IMR-90 (cell line): ENCODE measurements around the gene GTF2I. TPM values are rescaled to one million over a fixed set of nuclear protein-coding genes. Genes with fewer than 3 reads are reported as not detected.
A peak's percentile ranks its signal among the peaks of the same experiment; 100 is the strongest.

Experiments used
- ATAC-seq: fragments of 200-7000 bp; cut with Tn5 transposase; 2 replicates; pipeline ENCODE4 v1.9.1; 2020; ENCODE audit warnings: low read depth, mild to moderate bottlenecking, moderate library complexity
- BruUV-seq: library from RNA; stranded (reverse); fragments of 400-500 nt; replicated peaks from 2 replicates; lab custom pipeline; 2021; lab: Mats Ljungman, UMichigan
- CTCF ChIA-PET: fragments of 300-600 bp; formaldehyde crosslinking; extraction: SDS; loops from one replicate; lab custom pipeline; 2021; ENCODE audit warnings: antibody characterized with exemption; lab: Yijun Ruan, JAX
- POLR2A ChIA-PET: fragments of 300-600 bp; sonication (Branson Sonifier 250); formaldehyde crosslinking; loops from one replicate; lab custom pipeline; 2022; ENCODE audit warnings: antibody characterized with exemption; ENCODE audit not compliant: unreplicated experiment; lab: Charles Lee
- DNase-seq: peaks from one replicate; pipeline ENCODE4 v3.0.0; 2013
- H2AFZ ChIP-seq: replicated peaks from 2 replicates; pipeline ENCODE3; 2013; ENCODE audit warnings: low read length, mild to moderate bottlenecking; ENCODE audit not compliant: poor library complexity
- H2AK5ac ChIP-seq: 2 replicates; pipeline ENCODE4 v1.6.1; 2013; ENCODE audit warnings: low read depth, low read length, inconsistent platforms
- H2AK9ac ChIP-seq: replicated peaks from 2 replicates; pipeline ENCODE3; 2013; ENCODE audit warnings: mild to moderate bottlenecking, low read depth, low read length, moderate library complexity; ENCODE audit not compliant: poor library complexity
- H2BK120ac ChIP-seq: 2 replicates; pipeline ENCODE4 v1.6.1; 2013; ENCODE audit warnings: low read depth, low read length, inconsistent platforms
- H2BK15ac ChIP-seq: 3 replicates; pipeline ENCODE4 v1.6.1; 2013; ENCODE audit warnings: low read depth, low read length, inconsistent platforms
- H2BK20ac ChIP-seq: 2 replicates; pipeline ENCODE4 v1.6.1; 2013; ENCODE audit warnings: low read depth, mild to moderate bottlenecking, inconsistent platforms, low read length, moderate library complexity
- H2BK5ac ChIP-seq: 2 replicates; pipeline ENCODE4 v1.6.1; 2013; ENCODE audit warnings: mild to moderate bottlenecking, low read depth, low read length, inconsistent platforms; ENCODE audit not compliant: poor library complexity, severe bottlenecking
- H3K14ac ChIP-seq: replicated peaks from 2 replicates; pipeline ENCODE4 v1.6.1; 2013; ENCODE audit warnings: low read depth, low read length, inconsistent platforms
- H3K18ac ChIP-seq: 2 replicates; pipeline ENCODE4 v1.6.1; 2013; ENCODE audit warnings: low read depth, low read length, control low read depth
- H3K23ac ChIP-seq: 2 replicates; pipeline ENCODE4 v1.6.1; 2013; ENCODE audit warnings: low read depth, low read length, inconsistent platforms
- H3K27ac ChIP-seq: 2 replicates; pipeline ENCODE4 v1.5.1; 2013; ENCODE audit warnings: mild to moderate bottlenecking, control low read depth, low read length; ENCODE audit not compliant: insufficient read depth
- H3K27me3 ChIP-seq: 2 replicates; pipeline ENCODE4 v1.6.1; 2013; ENCODE audit warnings: low read length; ENCODE audit not compliant: control insufficient read depth, insufficient read depth
- H3K36me3 ChIP-seq: 2 replicates; pipeline ENCODE4 v1.6.1; 2013; ENCODE audit warnings: low read length, mixed read lengths; ENCODE audit not compliant: control insufficient read depth, insufficient read depth
- H3K4ac ChIP-seq: 2 replicates; pipeline ENCODE4 v1.6.1; 2013; ENCODE audit warnings: low read depth, low read length, inconsistent platforms
- H3K4me1 ChIP-seq: 2 replicates; pipeline ENCODE4 v1.6.1; 2013; ENCODE audit warnings: low read length, mixed read lengths; ENCODE audit not compliant: control insufficient read depth, insufficient read depth
- H3K4me2 ChIP-seq: 2 replicates; pipeline ENCODE4 v1.6.1; 2013; ENCODE audit warnings: low read depth, mild to moderate bottlenecking, control low read depth, low read length, moderate library complexity
- H3K4me3 ChIP-seq: 2 replicates; pipeline ENCODE4 v1.5.1; 2013; ENCODE audit warnings: low read depth, mild to moderate bottlenecking, control low read depth, low read length, moderate library complexity; ENCODE audit not compliant: insufficient read depth
- H3K56ac ChIP-seq: 2 replicates; pipeline ENCODE4 v1.6.1; 2013; ENCODE audit warnings: low read length, inconsistent platforms; ENCODE audit not compliant: insufficient read depth; ENCODE audit errors: extremely low read depth
- H3K79me1 ChIP-seq, 2 experiments: 2 replicates each; pipeline ENCODE4 v1.6.1; 2013; ENCODE audit warnings: low read length in 2 of 2, inconsistent platforms in 1 of 2, low read depth in 1 of 2
- H3K9ac ChIP-seq: 2 replicates; pipeline ENCODE4 v1.6.1; 2013; ENCODE audit warnings: low read depth, low read length, control low read depth
- H3K9me1 ChIP-seq: 2 replicates; pipeline ENCODE4 v1.6.1; 2013; ENCODE audit warnings: low read length, inconsistent platforms; ENCODE audit not compliant: insufficient read depth
- H3K9me3 ChIP-seq: 2 replicates; pipeline ENCODE4 v1.6.1; 2013; ENCODE audit warnings: low read length; ENCODE audit not compliant: control insufficient read depth, insufficient read depth
- H4K20me1 ChIP-seq: 2 replicates; pipeline ENCODE4 v1.6.1; 2013; ENCODE audit warnings: low read length, inconsistent platforms; ENCODE audit not compliant: insufficient read depth
- H4K5ac ChIP-seq: 2 replicates; pipeline ENCODE4 v1.6.1; 2013; ENCODE audit warnings: mild to moderate bottlenecking, low read depth, low read length, control low read depth
- H4K8ac ChIP-seq, 2 experiments: 2 replicates each; pipeline ENCODE4 v1.6.1; 2013; ENCODE audit warnings: low read depth in 2 of 2, low read length in 2 of 2, control low read depth in 1 of 2, inconsistent platforms in 1 of 2
- H4K91ac ChIP-seq: 2 replicates; pipeline ENCODE4 v1.6.1; 2013; ENCODE audit warnings: low read depth, low read length, inconsistent platforms; ENCODE audit not compliant: insufficient read depth
- BHLHE40 ChIP-seq: fragments of 150-350 bp; IDR thresholded peaks from 2 replicates; pipeline ENCODE4 v1.6.1; 2016; ENCODE audit warnings: mild to moderate bottlenecking, low read depth, low read length
- CEBPB ChIP-seq: IDR thresholded peaks from 2 replicates; pipeline ENCODE4 v1.6.1; 2012; ENCODE audit warnings: low read depth, low read length, improper control_type of control experiment
- CHD1 ChIP-seq: IDR thresholded peaks from 2 replicates; pipeline ENCODE4 v1.6.1; 2012; ENCODE audit warnings: low read depth, low read length, improper control_type of control experiment
- FOS ChIP-seq: fragments of 150-350 bp; IDR thresholded peaks from 2 replicates; pipeline ENCODE4 v1.6.1; 2016; ENCODE audit warnings: low read depth, low read length
- MAFK ChIP-seq: IDR thresholded peaks from 2 replicates; pipeline ENCODE4 v1.6.1; 2012; ENCODE audit warnings: low read depth, low read length, improper control_type of control experiment
- MAZ ChIP-seq: IDR thresholded peaks from 2 replicates; pipeline ENCODE4 v1.6.1; 2012; ENCODE audit warnings: low read depth, mild to moderate bottlenecking, low read length, improper control_type of control experiment, moderate library complexity, borderline replicate concordance
- MXI1 ChIP-seq: IDR thresholded peaks from 2 replicates; pipeline ENCODE4 v1.6.1; 2012; ENCODE audit warnings: low read depth, mild to moderate bottlenecking, low read length, moderate library complexity, borderline replicate concordance
- NFE2L2 ChIP-seq: fragments of 150-350 bp; IDR thresholded peaks from 2 replicates; pipeline ENCODE4 v1.6.1; 2016; ENCODE audit warnings: low read depth, mild to moderate bottlenecking, low read length
- POLR2A ChIP-seq: IDR thresholded peaks from 2 replicates; pipeline ENCODE4 v1.6.1; 2012; ENCODE audit warnings: mild to moderate bottlenecking, low read depth, low read length
- RAD21 ChIP-seq: IDR thresholded peaks from 2 replicates; pipeline ENCODE4 v1.6.1; 2012; ENCODE audit warnings: low read length, improper control_type of control experiment
- RCOR1 ChIP-seq: IDR thresholded peaks from 2 replicates; pipeline ENCODE4 v1.6.1; 2012; ENCODE audit warnings: mild to moderate bottlenecking, low read length, improper control_type of control experiment; ENCODE audit not compliant: insufficient replicate concordance
- RFX5 ChIP-seq: IDR thresholded peaks from 2 replicates; pipeline ENCODE4 v1.8.0; 2012; ENCODE audit warnings: low read depth, mild to moderate bottlenecking, low read length, moderate library complexity
- SMC3 ChIP-seq: fragments of 150-350 bp; IDR thresholded peaks from 2 replicates; pipeline ENCODE4 v1.6.1; 2016; ENCODE audit warnings: low read depth, mild to moderate bottlenecking, antibody characterized with exemption, low read length, moderate library complexity
- WGBS, 2 experiments: methylation state at CpG; one replicate each; pipeline versions ENCODE4 v1.1.5 to v1.1.7; 2013; ENCODE audit warnings: missing lambda C conversion rate in 2 of 2; ENCODE audit not compliant: insufficient read length in 1 of 2; ENCODE audit errors: extremely low coverage in 2 of 2; 5-methylcytosine and 5-hydroxymethylcytosine counted together
- dilution Hi-C: fragments of 300-500 bp; cut with HindIII; formaldehyde crosslinking; loops from one replicate; pipeline ENCODE4 v1.14.3; 2018; ENCODE audit warnings: low sequenced_read_pairs; ENCODE audit not compliant: unreplicated experiment
- in situ Hi-C: fragments of 300-500 bp; cut with MboI; formaldehyde crosslinking; loops from 3 replicates; pipeline ENCODE4 v1.14.3; 2019; ENCODE audit warnings: low sequenced_read_pairs, inconsistent platforms, mixed read lengths
- intact Hi-C: fragments of 100-400 bp; cut with micrococcal nuclease; formaldehyde crosslinking; loops from 2 replicates; pipeline ENCODE4 v1.10.0; 2022
- polyA plus RNA-seq, 3 experiments: library from polyadenylated mRNA; depleted of rRNA; stranded (reverse); fragments of >200 nt; gene quantifications; 2 replicates each; pipeline ENCODE4 v1.2.3, GENCODE V29; 2012; ENCODE audit warnings: low replicate concordance in 1 of 3
- total RNA-seq: library from RNA; depleted of rRNA; stranded (reverse); fragments of >200 nt; gene quantifications from 2 replicates; pipeline ENCODE4 v1.2.3, GENCODE V29; 2012
- TF ChIP-seq, protein P1 (sequence below): fragments of 150-350 bp; IDR thresholded peaks from 2 replicates; pipeline ENCODE4 v1.6.1; 2016; ENCODE audit warnings: low read depth, mild to moderate bottlenecking, low read length, moderate library complexity, borderline replicate concordance
- TF ChIP-seq, protein P2 (sequence below): fragments of 150-350 bp; IDR thresholded peaks from 2 replicates; pipeline ENCODE4 v1.6.1; 2017; ENCODE audit warnings: mild to moderate bottlenecking, antibody characterized with exemption, low read length, low read depth
- TF ChIP-seq, protein P3 (sequence below): conservative IDR thresholded peaks from 2 replicates; pipeline ENCODE4 v1.5.1; 2012; ENCODE audit warnings: mild to moderate bottlenecking, low read depth, low read length, improper control_type of control experiment

GTF2I gene
- total and polyA plus RNA-seq, 2 of the 4 experiments (the other 2 are of a cell fraction) = 46.4 to 88.8 TPM

DNA sequence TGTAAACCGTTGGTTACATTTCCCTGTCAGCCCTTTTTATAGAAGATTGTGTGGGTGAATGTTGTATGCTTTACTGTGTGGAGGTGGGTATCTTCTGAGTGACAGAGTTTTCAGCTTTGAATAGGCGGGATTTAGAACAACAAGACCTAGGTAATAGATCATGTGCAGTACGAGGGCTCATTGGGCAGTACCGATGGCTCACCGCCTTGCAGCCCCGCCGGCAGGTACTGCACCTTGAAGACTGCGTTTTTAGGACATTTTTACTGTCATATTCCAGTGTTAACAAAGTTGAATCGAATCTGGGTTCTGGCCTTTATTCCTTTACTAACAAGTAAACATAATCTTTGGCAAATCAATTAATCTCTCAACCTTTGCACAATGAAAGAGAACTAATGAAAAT, 60.4 kb downstream of the GTF2I start:
- H2BK120ac ChIP-seq = peak overlapping the region; percentile 75
- H2BK15ac ChIP-seq = no peak overlapping the region
- H2AFZ ChIP-seq = no peak overlapping the region
- H3K4ac ChIP-seq = peak overlapping the region; percentile 85
- H3K27ac ChIP-seq = peak overlapping the region; percentile 14
- peak overlapping the region; percentile 61; the same call in 1 of the 2 replicates for H4K5ac ChIP-seq
- no peak for ATAC-seq
- BruUV-seq = no TSS peak
- DNase-seq = no peak
- H3K18ac ChIP-seq = peak overlapping the region; percentile 20; the same call in 1 of the 2 replicates
- 99% methylated on average over 6 of the region's 9 CpGs; no CpG with 5 or more reads in 1 of the 2 experiments for WGBS, 2 experiments
- peaks cover 3% of the 10 kb centered on the region; the same call in 1 of the 2 replicates for H3K9me1 ChIP-seq
- peak overlapping the region; percentile 67; the same call in 1 of the 2 replicates for H3K23ac ChIP-seq
- peaks cover 6% of the 10 kb centered on the region for H3K4me1 ChIP-seq
- POLR2A ChIA-PET = no interaction called here
- peaks cover 5% of the 10 kb centered on the region for H3K9me3 ChIP-seq
- TF ChIP-seq MAFK (no peak), RCOR1 (no peak), RAD21 (no peak), MAZ (no peak), BHLHE40 (no peak), NFE2L2 (no peak), MXI1 (no peak), POLR2A (no peak), CEBPB (no peak), RFX5 (no peak), SMC3 (no peak), CHD1 (no peak), FOS (no peak)
- TF ChIP-seq, protein P1, sequence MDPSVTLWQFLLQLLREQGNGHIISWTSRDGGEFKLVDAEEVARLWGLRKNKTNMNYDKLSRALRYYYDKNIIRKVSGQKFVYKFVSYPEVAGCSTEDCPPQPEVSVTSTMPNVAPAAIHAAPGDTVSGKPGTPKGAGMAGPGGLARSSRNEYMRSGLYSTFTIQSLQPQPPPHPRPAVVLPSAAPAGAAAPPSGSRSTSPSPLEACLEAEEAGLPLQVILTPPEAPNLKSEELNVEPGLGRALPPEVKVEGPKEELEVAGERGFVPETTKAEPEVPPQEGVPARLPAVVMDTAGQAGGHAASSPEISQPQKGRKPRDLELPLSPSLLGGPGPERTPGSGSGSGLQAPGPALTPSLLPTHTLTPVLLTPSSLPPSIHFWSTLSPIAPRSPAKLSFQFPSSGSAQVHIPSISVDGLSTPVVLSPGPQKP = no peak
- TF ChIP-seq, protein P2, sequence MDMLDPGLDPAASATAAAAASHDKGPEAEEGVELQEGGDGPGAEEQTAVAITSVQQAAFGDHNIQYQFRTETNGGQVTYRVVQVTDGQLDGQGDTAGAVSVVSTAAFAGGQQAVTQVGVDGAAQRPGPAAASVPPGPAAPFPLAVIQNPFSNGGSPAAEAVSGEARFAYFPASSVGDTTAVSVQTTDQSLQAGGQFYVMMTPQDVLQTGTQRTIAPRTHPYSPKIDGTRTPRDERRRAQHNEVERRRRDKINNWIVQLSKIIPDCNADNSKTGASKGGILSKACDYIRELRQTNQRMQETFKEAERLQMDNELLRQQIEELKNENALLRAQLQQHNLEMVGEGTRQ = no peak
- TF ChIP-seq, protein P3, sequence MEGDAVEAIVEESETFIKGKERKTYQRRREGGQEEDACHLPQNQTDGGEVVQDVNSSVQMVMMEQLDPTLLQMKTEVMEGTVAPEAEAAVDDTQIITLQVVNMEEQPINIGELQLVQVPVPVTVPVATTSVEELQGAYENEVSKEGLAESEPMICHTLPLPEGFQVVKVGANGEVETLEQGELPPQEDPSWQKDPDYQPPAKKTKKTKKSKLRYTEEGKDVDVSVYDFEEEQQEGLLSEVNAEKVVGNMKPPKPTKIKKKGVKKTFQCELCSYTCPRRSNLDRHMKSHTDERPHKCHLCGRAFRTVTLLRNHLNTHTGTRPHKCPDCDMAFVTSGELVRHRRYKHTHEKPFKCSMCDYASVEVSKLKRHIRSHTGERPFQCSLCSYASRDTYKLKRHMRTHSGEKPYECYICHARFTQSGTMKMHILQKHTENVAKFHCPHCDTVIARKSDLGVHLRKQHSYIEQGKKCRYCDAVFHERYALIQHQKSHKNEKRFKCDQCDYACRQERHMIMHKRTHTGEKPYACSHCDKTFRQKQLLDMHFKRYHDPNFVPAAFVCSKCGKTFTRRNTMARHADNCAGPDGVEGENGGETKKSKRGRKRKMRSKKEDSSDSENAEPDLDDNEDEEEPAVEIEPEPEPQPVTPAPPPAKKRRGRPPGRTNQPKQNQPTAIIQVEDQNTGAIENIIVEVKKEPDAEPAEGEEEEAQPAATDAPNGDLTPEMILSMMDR = no peak
- H4K91ac ChIP-seq = peak overlapping the region; percentile 70; the same call in 1 of the 2 replicates
- H3K79me1 ChIP-seq = peaks cover 22 to 23% of the 10 kb centered on the region in 2 experiments
- no peaks in the 10 kb centered on the region for H4K20me1 ChIP-seq
- in situ Hi-C loops (no loop called here), dilution Hi-C loops (no loop called here), intact Hi-C loops (loop anchor here (2.0 kb wide), 1 partner anchor 23 kb away; no protein-coding TSS in a partner anchor)
- H3K36me3 ChIP-seq = peaks cover 26% of the 10 kb centered on the region
- H3K14ac ChIP-seq = peak overlapping the region; percentile 90
- H2BK5ac ChIP-seq = peak overlapping the region; percentile 80
- CTCF ChIA-PET = no interaction called here
- H3K4me2 ChIP-seq = peak overlapping the region; percentile 13; the same call in 1 of the 2 replicates
- H3K27me3 ChIP-seq = no peaks in the 10 kb centered on the region
- H3K9ac ChIP-seq = peak overlapping the region; percentile 10; the same call in 1 of the 2 replicates
- peak overlapping the region; percentile 29; the same call in 1 of the 2 replicates for H3K56ac ChIP-seq
- peak overlapping the region; percentile 47 to 76; a peak in 3 of 4 replicates for H4K8ac ChIP-seq
- H2AK9ac ChIP-seq = no peak overlapping the region
- peak overlapping the region; percentile 75; the same call in 1 of the 2 replicates for H2BK20ac ChIP-seq
- H2AK5ac ChIP-seq = peak overlapping the region; percentile 37
- H3K4me3 ChIP-seq = no peak overlapping the region
